Mucosa of descending colon (tissue), 3 donors: ENCODE measurements around the gene IFT74. TPM values are rescaled to one million over a fixed set of nuclear protein-coding genes. Genes with fewer than 3 reads are reported as not detected.

Experiments
- ATAC-seq: fragments of 200-7000 bp; cut with Tn5 transposase; one replicate; pipeline ENCODE4 v1.9.1; 2020; ENCODE audit warnings: mild to moderate bottlenecking, moderate library complexity
- DNase-seq, 3 donors: peaks; one replicate each; pipeline ENCODE4 v3.0.0-alpha.2; 2020
- H3K36me3 ChIP-seq: fragments of 200-600 bp; one replicate; pipeline ENCODE4 v1.8.0; 2021; ENCODE audit warnings: low read depth, mild to moderate bottlenecking
- H3K4me1 ChIP-seq: fragments of 200-600 bp; one replicate; pipeline ENCODE4 v1.8.0; 2021; ENCODE audit warnings: low read depth, mild to moderate bottlenecking
- H3K4me3 ChIP-seq: fragments of 200-600 bp; one replicate; pipeline ENCODE4 v1.8.0; 2021; ENCODE audit warnings: mild to moderate bottlenecking
- H3K9me3 ChIP-seq: fragments of 200-600 bp; one replicate; pipeline ENCODE4 v1.8.0; 2021; ENCODE audit warnings: mild to moderate bottlenecking
- CTCF ChIP-seq: fragments of 200-600 bp; IDR thresholded peaks from one replicate; pipeline ENCODE4 v1.8.0; 2022; ENCODE audit warnings: antibody characterized with exemption, mild to moderate bottlenecking
- intact Hi-C, 2 donors: fragments of 100-400 bp; cut with DNase I in 1 of 2; cut with micrococcal nuclease in 1 of 2; formaldehyde crosslinking; loops; one replicate each; pipeline versions ENCODE4 v1.11.0 to v1.11.1; 2022; cut with DNase I, micrococcal nuclease
- total RNA-seq, 3 donors: library from RNA; stranded (reverse); fragmentation: NEBNext Ultra II Directional in 2 of 3; extraction: Animal tissue kit (Norgen Biotek cat#: 25700) in 2 of 3; gene quantifications; one replicate each; pipeline versions ENCODE4 v1.2.1 to v1.2.4, GENCODE V29; 2021 to 2023
- donor health status: DM: no; HTN: no; CAD: no; lungs with moderate emphysema.
- donor health status: DM: no; HTN: no; CAD: no.
- donor health status: DM: no; HTN: yes; CAD: no.

The IFT74 gene
- total RNA-seq, 3 donors from 2014 or later = 16.6 to 18.2 (median 17.3) TPM

GRCh38 chr9:27054125-27054524 is 97.9 kb downstream of the IFT74 start:
- intact Hi-C loops = no loop called here
- no peak for TF ChIP-seq CTCF
- H3K9me3 ChIP-seq = no peaks in the 10 kb centered on the region
- peak; percentile 58 for ATAC-seq
- H3K4me3 ChIP-seq = no peak overlapping the region
- H3K4me1 ChIP-seq = peaks cover 13% of the 10 kb centered on the region
- DNase-seq = no peak
- H3K36me3 ChIP-seq = no peaks in the 10 kb centered on the region

- intact Hi-C loops = no loop called here
- peak; percentile 86 for ATAC-seq
- H3K4me1 ChIP-seq = peaks cover 13% of the 10 kb centered on the region
- no peak for DNase-seq
- no peak overlapping the region for H3K4me3 ChIP-seq
- no peaks in the 10 kb centered on the region for H3K9me3 ChIP-seq
- no peaks in the 10 kb centered on the region for H3K36me3 ChIP-seq
- no peak for TF ChIP-seq CTCF
Measured at GRCh38 chr9:27054841-27055240, 98.6 kb downstream of the IFT74 start.

- no peaks in the 10 kb centered on the region for H3K9me3 ChIP-seq
- intact Hi-C loops = no loop called here
- no peak for ATAC-seq
- no peak overlapping the region for H3K4me3 ChIP-seq
- no peaks in the 10 kb centered on the region for H3K36me3 ChIP-seq
- DNase-seq = no peak
- H3K4me1 ChIP-seq = peaks cover 5% of the 10 kb centered on the region
- no peak for TF ChIP-seq CTCF
Measured at GRCh38 chr9:27059412-27059811, 103.2 kb downstream of the IFT74 start.

- Histone ChIP-seq H3K4me1 (peaks cover under 1% of the 10 kb centered on the region), H3K4me3 (no peak overlapping the region), H3K36me3 (no peaks in the 10 kb centered on the region), H3K9me3 (no peaks in the 10 kb centered on the region)
- DNase-seq (peak in 1 of 3 donors; percentile 10), ATAC-seq (peak; percentile 79)
- intact Hi-C loops = no loop called here
- no peak for TF ChIP-seq CTCF
Measured at GRCh38 chr9:27059907-27060306, 103.7 kb downstream of the IFT74 start.

GRCh38 chr9:27065288-27065687 is 109.1 kb downstream of the IFT74 start:
- Histone ChIP-seq H3K36me3 (no peaks in the 10 kb centered on the region), H3K9me3 (no peaks in the 10 kb centered on the region), H3K4me1 (no peaks in the 10 kb centered on the region), H3K4me3 (no peak overlapping the region)
- intact Hi-C loops = no loop called here
- TF ChIP-seq CTCF = no peak
- DNase-seq (no peak), ATAC-seq (no peak)
